AG10803 (cell line): ENCODE results near the gene NMB.
"Not testable (repeated sequence)": the region's sequence is repeated elsewhere in the genome, so short reads cannot be mapped to it uniquely, and the experiment has no call there.

Experiments used
- DNase-seq: peaks from one replicate; pipeline ENCODE4 v3.0.0; 2010; ENCODE audit warnings: low read depth
- H3K4me3 ChIP-seq: 2 replicates; pipeline ENCODE4 v1.5.1; 2011; ENCODE audit warnings: mild to moderate bottlenecking, low read length, control low read depth
- TF ChIP-seq, protein P1 (sequence below): conservative IDR thresholded peaks from 2 replicates; pipeline ENCODE4 v1.5.1; 2011; ENCODE audit warnings: mild to moderate bottlenecking, low read length, control low read depth, inconsistent platforms

The NMB gene

DNA sequence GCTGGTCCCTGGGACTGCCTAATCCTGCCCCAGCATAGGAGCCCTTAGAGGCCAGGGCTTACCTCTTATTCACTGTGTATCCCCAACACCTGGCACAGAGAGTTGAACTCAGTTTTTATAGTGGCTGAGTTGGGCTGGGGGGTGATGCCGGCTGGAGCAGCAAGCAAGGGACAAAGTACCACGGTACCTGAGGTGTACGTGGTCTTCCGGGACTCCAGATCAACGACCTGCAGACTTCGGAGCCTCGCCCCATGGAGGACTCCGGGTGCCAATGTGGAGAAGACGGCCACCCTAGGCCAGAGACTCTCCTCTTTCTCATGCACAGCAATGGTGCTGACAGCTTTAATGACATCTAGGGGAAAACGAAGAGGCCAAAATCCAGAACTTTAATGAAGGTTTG lies 12.0 kb downstream of the NMB start:
- no peak overlapping the region for H3K4me3 ChIP-seq
- TF ChIP-seq, protein P1, sequence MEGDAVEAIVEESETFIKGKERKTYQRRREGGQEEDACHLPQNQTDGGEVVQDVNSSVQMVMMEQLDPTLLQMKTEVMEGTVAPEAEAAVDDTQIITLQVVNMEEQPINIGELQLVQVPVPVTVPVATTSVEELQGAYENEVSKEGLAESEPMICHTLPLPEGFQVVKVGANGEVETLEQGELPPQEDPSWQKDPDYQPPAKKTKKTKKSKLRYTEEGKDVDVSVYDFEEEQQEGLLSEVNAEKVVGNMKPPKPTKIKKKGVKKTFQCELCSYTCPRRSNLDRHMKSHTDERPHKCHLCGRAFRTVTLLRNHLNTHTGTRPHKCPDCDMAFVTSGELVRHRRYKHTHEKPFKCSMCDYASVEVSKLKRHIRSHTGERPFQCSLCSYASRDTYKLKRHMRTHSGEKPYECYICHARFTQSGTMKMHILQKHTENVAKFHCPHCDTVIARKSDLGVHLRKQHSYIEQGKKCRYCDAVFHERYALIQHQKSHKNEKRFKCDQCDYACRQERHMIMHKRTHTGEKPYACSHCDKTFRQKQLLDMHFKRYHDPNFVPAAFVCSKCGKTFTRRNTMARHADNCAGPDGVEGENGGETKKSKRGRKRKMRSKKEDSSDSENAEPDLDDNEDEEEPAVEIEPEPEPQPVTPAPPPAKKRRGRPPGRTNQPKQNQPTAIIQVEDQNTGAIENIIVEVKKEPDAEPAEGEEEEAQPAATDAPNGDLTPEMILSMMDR, result no peak
- no peak for DNase-seq

DNA sequence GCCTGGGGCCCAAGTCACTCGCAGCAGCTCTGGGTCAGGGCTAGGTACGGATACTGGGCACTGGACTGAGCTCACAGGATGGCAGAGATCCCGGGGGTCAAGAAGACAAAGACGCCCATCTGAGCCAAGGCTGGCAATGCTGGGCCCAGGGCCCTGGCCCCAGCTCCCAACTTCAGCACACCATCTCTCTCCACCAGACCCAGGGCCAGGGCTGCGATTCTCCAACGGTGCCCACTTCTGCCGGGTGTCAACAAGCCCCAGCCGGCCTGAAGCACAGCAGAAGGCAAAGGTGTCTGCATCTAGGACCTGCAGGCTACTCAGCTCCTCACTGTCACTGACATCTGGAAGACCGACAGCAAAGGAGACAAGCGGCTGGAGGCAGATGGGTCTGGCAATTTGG lies 12.5 kb downstream of the NMB start:
- DNase-seq, result no peak
- no peak overlapping the region for H3K4me3 ChIP-seq
- TF ChIP-seq, protein P1, result no peak

DNA sequence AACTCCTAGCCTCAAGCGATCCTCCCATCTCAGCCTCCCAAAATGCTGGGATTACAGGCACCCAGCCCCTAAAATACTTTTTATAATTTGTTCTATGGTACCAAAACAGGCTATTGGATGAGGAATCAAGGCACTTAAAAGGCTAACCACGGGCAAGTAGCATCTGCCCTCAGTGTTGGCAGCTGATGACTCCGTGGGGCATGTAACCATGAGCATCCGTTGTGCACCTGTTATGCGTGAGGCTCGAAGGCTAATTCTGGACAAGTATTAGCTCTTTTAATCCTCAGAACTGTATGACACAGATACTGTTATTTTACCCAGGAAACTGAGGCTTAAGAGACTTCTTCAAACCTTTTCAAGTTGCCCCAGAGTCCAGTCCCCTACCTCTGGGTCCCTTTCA lies 14.2 kb downstream of the NMB start:
- TF ChIP-seq, protein P1, result no peak
- no peak for DNase-seq
- H3K4me3 ChIP-seq, result no peak overlapping the region

DNA sequence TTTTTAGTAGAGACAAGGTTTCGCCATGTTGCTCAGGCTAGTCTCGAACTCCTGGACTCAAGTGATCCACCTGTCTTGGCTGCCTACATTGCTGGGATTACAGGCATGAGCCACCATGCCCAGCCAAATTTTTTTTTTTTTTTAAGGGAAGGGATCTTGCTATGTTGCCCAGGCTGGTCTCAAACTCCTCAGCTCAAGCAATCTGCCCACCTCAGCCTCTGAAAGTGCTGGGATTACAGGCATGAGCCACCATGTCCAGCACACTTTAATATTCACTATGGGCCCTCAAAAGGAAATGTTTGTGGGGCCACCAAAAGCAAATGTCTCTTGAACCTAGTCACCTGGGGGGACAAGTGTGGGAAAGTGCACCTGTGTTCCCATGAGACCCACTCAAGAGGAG lies 15.4 kb downstream of the NMB start:
- H3K4me3 ChIP-seq, DNase-seq: not testable (repeated sequence)

DNA sequence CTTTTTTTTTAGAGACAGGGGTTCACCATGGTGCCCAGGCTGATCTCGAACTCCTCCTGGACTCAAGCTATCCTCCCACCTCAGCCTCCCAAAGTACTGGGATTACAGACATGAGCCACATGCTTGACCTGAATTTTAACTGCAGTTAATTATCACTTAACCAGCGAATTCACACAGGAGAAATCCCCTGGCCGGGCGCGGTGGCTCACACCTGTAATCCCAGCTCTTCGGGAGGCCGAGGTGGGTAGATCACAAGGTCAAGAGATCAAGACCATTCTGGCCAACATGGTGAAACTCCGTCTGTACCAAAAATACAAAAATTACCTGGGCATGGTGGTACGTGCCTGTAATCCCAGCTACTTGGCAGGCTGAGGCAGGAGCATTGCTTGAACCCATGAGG lies 16.1 kb downstream of the NMB start:
- not testable (repeated sequence) for H3K4me3 ChIP-seq, DNase-seq

DNA sequence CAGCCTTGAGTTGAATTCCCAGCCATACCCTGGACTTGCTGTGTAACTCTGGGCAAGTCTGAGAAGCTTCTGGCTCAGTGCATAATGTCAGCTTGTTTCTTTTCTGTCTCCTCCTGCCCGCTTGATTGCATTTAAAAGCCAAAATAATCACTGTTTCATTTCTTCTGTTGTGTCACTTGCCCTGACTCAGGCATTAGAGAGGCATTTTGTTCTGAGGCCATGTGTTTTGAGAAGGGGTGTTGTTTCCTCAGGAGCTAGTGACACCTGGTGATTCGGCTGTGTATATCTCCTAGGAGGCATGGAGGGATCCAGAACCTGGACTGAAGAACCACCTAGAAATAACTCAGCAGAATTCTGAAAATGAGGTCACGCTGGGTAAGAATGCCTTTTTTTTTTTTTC lies 19.9 kb downstream of the NMB start:
- no peak overlapping the region for H3K4me3 ChIP-seq
- peak; percentile 13 for DNase-seq
- TF ChIP-seq, protein P1, result no peak

DNA sequence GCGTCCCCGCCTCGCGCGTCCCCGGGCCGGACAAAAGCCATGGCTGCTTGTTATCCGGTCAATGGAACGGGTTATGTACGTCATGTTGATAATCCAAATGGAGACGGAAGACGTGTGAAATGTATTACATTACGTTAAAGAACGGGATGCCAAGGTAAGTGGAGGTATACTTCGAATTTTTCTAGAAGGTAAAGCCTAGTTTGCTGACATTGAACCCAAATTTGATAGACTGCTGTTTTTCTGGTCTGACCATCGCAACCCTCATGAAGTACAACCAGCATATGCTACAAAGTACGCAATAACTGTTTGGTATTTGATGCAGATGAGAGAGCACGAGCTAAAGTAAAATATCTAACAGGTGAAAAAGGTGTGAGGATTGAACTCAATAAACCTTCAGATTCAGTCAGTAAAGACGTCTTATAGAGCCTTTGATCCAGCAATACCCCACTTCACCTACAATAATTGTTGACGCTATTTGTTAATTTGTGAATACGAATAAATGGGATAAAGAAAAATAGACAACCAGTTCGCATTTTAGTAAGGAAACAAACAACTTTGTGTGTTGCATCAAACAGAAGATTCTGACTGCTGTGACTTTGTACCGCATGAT lies 23.7 kb downstream of the NMB start:
- peak overlapping the region; percentile 80 for H3K4me3 ChIP-seq
- DNase-seq, result no peak
- TF ChIP-seq, protein P1, result no peak

DNA sequence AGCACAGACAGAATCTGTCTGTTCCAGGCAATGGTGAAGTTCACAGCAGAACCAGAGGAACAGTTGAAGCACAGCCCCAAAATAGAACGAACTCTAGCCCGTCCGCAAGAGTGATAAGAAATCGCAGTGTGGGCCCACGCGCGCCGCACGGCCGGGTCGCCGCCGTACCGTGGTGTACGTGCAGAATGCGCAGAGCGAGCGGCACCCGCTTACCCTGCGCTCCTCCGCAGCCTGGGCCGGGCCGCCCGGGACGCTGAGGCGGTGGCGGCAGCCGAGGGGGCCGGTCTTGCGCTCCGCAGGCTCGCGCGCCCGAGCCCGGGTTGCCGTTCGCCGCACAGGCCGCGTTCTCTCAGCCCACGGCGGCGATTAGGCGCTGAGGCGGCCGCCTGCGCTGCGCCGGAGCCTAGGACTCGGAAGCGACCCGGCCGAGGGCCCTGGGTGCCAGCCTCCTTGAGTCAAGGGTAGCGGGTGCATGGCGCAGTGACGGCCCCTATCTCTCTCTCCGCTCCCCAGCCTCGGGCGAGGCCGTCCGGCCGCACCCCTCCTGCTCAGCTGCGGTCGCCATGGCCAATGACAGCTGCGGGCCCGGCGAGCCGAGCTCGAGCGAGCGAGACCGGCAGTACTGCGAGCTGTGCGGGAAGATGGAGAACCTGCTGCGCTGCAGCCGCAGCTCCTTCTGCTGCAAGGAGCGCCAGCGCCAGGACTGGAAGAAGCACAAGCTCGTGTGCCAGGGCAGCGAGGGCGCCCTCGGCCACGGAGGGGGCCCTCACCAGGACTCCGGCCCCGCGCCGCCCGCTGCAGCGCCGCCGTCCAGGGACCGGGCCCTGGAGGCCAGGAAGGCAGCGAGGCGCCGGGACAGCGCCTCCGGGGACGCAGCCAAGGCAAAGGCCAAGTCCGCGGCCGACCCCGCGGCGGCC lies 24.4 kb downstream of the NMB start:
- TF ChIP-seq, protein P1, result no peak
- peak overlapping the region; percentile 80 for H3K4me3 ChIP-seq
- DNase-seq, result peak; percentile 73
